ENCODE data around the gene GP5.

DNA sequence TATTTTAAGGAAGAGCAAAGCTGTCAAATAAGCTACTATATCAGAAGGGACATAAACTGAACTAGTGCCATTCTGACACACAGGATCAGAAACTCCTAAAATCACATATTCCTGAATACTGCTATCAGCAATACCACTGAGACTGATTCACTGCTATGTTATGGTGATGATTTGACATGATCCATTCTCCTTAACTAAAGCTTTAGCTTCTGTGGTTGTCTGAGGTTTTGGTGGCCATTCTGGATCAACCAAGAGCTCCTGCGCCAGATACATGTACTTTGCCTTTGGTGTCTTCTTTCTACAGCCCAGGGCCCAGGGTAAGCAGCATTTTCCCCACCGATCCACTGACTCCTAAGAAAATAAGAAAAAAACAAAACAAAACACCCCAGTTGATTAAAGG is 6.7 kb upstream of the GP5 start:
- TF ChIP-seq, protein P1, sequence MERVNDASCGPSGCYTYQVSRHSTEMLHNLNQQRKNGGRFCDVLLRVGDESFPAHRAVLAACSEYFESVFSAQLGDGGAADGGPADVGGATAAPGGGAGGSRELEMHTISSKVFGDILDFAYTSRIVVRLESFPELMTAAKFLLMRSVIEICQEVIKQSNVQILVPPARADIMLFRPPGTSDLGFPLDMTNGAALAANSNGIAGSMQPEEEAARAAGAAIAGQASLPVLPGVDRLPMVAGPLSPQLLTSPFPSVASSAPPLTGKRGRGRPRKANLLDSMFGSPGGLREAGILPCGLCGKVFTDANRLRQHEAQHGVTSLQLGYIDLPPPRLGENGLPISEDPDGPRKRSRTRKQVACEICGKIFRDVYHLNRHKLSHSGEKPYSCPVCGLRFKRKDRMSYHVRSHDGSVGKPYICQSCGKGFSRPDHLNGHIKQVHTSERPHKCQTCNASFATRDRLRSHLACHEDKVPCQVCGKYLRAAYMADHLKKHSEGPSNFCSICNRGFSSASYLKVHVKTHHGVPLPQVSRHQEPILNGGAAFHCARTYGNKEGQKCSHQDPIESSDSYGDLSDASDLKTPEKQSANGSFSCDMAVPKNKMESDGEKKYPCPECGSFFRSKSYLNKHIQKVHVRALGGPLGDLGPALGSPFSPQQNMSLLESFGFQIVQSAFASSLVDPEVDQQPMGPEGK (CRISPR knock-in tag; IDR thresholded peaks at IDR 0.05; ENCODE audit: borderline replicate concordance), result no peak
- TF ChIP-seq, protein P2, sequence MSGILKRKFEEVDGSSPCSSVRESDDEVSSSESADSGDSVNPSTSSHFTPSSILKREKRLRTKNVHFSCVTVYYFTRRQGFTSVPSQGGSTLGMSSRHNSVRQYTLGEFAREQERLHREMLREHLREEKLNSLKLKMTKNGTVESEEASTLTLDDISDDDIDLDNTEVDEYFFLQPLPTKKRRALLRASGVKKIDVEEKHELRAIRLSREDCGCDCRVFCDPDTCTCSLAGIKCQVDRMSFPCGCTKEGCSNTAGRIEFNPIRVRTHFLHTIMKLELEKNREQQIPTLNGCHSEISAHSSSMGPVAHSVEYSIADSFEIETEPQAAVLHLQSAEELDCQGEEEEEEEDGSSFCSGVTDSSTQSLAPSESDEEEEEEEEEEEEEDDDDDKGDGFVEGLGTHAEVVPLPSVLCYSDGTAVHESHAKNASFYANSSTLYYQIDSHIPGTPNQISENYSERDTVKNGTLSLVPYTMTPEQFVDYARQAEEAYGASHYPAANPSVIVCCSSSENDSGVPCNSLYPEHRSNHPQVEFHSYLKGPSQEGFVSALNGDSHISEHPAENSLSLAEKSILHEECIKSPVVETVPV (CRISPR knock-in tag; IDR thresholded peaks at IDR 0.05), result no peak
- TF ChIP-seq SNAI2 (CRISPR knock-in tag; IDR thresholded peaks at IDR 0.05) (no peak), CSDC2 (CRISPR knock-in tag; IDR thresholded peaks at IDR 0.05) (no peak), ISL1 (CRISPR knock-in tag; IDR thresholded peaks at IDR 0.05) (no peak), ZFP3 (CRISPR knock-in tag; IDR thresholded peaks at IDR 0.05) (no peak), POU6F1 (CRISPR knock-in tag; IDR thresholded peaks at IDR 0.05; ENCODE audit: borderline replicate concordance, low read depth) (no peak), ARNTL (CRISPR knock-in tag; IDR thresholded peaks at IDR 0.05; ENCODE audit: borderline replicate concordance, low read depth) (no peak), ZC3H10 (CRISPR knock-in tag; IDR thresholded peaks at IDR 0.05) (no peak), ZFP30 (CRISPR knock-in tag; IDR thresholded peaks at IDR 0.05) (no peak), BACH2 (CRISPR knock-in tag; IDR thresholded peaks at IDR 0.05; ENCODE audit: borderline replicate concordance) (no peak), PPARA (CRISPR knock-in tag; IDR thresholded peaks at IDR 0.05; ENCODE audit: borderline replicate concordance) (no peak)
- TF ChIP-seq, protein P3, sequence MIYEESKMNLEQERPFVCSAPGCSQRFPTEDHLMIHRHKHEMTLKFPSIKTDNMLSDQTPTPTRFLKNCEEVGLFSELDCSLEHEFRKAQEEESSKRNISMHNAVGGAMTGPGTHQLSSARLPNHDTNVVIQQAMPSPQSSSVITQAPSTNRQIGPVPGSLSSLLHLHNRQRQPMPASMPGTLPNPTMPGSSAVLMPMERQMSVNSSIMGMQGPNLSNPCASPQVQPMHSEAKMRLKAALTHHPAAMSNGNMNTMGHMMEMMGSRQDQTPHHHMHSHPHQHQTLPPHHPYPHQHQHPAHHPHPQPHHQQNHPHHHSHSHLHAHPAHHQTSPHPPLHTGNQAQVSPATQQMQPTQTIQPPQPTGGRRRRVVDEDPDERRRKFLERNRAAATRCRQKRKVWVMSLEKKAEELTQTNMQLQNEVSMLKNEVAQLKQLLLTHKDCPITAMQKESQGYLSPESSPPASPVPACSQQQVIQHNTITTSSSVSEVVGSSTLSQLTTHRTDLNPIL (CRISPR knock-in tag; IDR thresholded peaks at IDR 0.05; ENCODE audit: low read depth), result no peak

All from SK-N-SH treated with all-trans-retinoic acid at 6 μM for 48 hours (cell line).